IPS DF 6.9 (cell line): ENCODE data around the gene HEG1.

Experiments
- DNase-seq: peaks from one replicate; pipeline ENCODE4 v3.0.0-alpha.2; 2013; ENCODE audit warnings: low read depth, low spot score
- H3K27ac ChIP-seq: one replicate; pipeline ENCODE4 v1.5.1; 2013; ENCODE audit warnings: low read length, control low read depth
- H3K27me3 ChIP-seq: 2 replicates; pipeline ENCODE4 v1.6.1; 2013; ENCODE audit warnings: mild to moderate bottlenecking, low read length; ENCODE audit not compliant: control insufficient read depth, insufficient read depth
- H3K36me3 ChIP-seq: 2 replicates; pipeline ENCODE4 v1.6.1; 2013; ENCODE audit warnings: low read length; ENCODE audit not compliant: control insufficient read depth, insufficient read depth
- H3K4me1 ChIP-seq: 2 replicates; pipeline ENCODE4 v1.6.1; 2013; ENCODE audit warnings: low read length; ENCODE audit not compliant: control insufficient read depth, insufficient read depth
- H3K4me3 ChIP-seq: 2 replicates; pipeline ENCODE4 v1.5.1; 2013; ENCODE audit warnings: mild to moderate bottlenecking, low read length
- H3K9me3 ChIP-seq: 2 replicates; pipeline ENCODE4 v1.6.1; 2013; ENCODE audit warnings: low read length, inconsistent platforms; ENCODE audit not compliant: control insufficient read depth, insufficient read depth
- WGBS: extraction: QIAGEN DNeasy Blood & Tissue Kit; methylation state at CpG from one replicate; pipeline ENCODE4 v1.1.7; 2013; ENCODE audit warnings: mixed read lengths, missing lambda C conversion rate; ENCODE audit not compliant: insufficient read length, insufficient coverage; 5-methylcytosine and 5-hydroxymethylcytosine counted together

HEG1 gene

DNA sequence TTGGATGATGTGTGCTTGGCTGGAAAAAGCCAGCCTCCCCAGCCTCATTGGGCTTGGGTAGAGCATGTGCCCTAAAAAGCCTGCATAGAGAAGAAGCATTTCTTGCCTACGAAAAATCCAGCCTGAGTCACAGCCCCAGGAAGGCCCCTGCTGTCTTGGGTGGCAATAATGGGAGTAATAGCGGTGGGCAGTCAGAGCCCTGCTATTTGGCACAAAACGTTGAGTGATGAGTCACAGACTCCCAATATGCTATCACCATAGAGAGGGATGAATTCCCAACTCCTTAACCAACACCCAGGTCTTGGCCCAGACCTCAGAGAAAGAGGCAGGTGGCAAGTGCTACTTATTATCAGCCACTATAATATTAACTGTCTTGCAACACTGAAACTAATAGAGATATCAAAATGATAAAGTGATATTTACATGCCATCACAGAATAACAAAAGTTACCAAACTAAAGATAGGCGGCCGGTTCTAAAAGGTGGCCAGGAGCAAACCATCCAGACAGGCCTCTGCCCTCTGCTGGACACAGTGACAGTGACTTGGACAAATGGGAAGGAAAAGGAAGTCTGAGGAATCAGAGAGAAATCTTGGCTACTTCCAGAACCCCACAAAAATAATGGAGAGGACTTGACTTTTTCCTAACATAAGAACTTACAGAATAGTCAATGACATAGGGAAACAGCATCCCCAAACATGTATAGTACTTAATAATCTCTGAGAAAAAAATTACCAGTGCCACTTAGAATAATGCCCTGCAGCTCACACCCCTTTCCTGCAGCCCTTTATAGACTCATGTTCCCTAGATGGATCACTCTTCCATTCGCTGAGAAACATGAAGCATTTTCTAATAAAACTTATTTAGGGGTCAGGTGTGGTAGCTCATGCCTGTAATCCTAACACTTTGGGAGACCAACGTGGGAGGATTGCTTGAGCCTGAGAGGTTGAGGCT lies 69.3 kb downstream of the HEG1 start:
- Histone ChIP-seq H3K4me3 (no peak overlapping the region), H3K36me3 (no peaks in the 10 kb centered on the region), H3K27ac (no peak overlapping the region), H3K4me1 (peaks cover 1% of the 10 kb centered on the region; the same call in 1 of the 2 replicates), H3K27me3 (no peaks in the 10 kb centered on the region), H3K9me3 (no peaks in the 10 kb centered on the region)
- no peak for DNase-seq
- WGBS, result no CpG with 5 or more reads among the region's 7 CpGs

DNA sequence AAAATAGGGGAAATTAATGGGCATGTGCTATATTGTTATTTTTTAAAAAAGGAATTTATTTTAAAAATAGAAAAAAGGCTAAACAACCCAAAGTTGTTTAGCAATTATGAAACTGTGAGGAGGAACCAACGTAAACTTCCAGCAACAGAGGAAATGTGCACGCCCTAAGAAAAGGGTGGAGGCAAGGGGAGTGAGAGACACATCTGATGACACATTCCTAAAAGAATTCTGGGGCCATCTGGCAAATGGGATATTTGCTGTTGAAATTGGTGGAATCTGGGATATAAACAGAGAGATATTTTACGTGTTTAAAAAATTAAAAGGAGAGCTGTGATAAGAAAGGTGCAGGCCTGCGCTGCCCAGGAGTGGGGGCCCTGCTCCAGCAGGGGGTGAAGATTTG lies 70.4 kb downstream of the HEG1 start:
- no peaks in the 10 kb centered on the region for H3K4me1 ChIP-seq
- H3K9me3 ChIP-seq, result no peaks in the 10 kb centered on the region
- DNase-seq, result no peak
- H3K4me3 ChIP-seq, result no peak overlapping the region
- WGBS, result 100% methylated on average over 1 of the region's 4 CpGs
- no peaks in the 10 kb centered on the region for H3K36me3 ChIP-seq
- H3K27me3 ChIP-seq, result no peaks in the 10 kb centered on the region
- no peak overlapping the region for H3K27ac ChIP-seq

DNA sequence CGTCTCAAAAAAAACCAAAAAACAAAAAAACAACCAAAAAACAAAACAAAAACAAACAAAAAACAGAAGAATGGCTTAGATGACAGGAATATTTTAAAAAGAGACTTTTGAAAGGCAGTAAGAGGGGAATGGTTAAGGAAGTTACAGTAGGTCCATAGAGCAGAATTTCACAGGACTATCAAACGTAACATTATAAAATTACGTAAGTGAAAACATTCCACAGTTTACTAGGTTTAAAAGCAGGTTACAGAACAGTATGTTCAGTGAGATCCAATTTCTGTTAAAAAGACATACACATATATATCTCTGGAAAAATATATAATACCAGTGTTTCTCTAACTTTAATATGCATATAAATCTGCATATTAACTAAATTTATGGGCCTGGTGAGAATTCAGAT lies 71.0 kb downstream of the HEG1 start:
- Histone ChIP-seq H3K4me3 (no peak overlapping the region), H3K27ac (no peak overlapping the region), H3K4me1 (no peaks in the 10 kb centered on the region), H3K9me3 (no peaks in the 10 kb centered on the region), H3K27me3 (no peaks in the 10 kb centered on the region), H3K36me3 (no peaks in the 10 kb centered on the region)
- WGBS, result no CpG with 5 or more reads among the region's 3 CpGs
- no peak for DNase-seq

DNA sequence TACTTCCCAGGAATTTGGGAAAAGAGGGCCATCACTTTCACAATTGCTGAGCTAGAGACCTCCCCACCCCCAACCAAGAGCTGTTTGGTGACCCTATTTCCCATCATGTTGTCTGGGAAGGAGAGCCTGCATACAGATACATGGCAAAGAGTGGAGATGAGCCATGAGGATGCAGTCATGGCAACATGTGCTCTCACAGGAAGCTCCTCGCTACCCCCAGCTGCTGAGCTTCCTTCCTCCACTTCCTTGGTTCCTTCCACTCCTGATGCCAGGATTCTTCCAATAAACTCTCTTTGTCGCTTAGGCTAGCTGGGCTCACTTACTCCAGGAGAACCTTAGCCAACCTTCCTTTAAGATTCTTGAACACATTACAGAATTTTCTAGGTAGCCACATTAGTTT lies 72.9 kb downstream of the HEG1 start:
- Histone ChIP-seq H3K4me1 (no peaks in the 10 kb centered on the region), H3K27me3 (no peaks in the 10 kb centered on the region), H3K9me3 (no peaks in the 10 kb centered on the region), H3K4me3 (no peak overlapping the region), H3K27ac (no peak overlapping the region), H3K36me3 (no peaks in the 10 kb centered on the region)
- no CpG with 5 or more reads among the region's 2 CpGs for WGBS
- DNase-seq, result no peak

DNA sequence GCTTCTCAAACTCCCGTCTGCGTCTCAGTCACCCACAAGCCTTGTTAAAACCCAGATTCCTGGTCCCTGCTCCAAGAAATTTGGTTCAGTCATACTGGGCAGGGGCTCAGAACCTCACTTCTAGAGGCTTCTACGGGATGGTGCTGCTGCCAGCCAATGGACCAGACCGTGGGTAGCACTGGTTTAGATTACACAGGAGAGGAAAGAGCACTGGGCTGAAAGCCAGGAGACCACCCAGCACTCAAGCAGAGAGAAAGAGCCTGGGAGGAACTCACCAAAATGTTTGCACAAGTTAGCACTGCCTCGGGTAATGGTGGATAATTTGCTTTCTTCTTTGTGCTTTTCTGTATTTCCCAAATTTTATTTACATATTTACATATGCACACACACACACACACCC lies 74.3 kb downstream of the HEG1 start:
- Histone ChIP-seq H3K4me3 (no peak overlapping the region), H3K9me3 (no peaks in the 10 kb centered on the region), H3K27me3 (no peaks in the 10 kb centered on the region), H3K36me3 (no peaks in the 10 kb centered on the region), H3K4me1 (no peaks in the 10 kb centered on the region), H3K27ac (no peak overlapping the region)
- no CpG with 5 or more reads among the region's 5 CpGs for WGBS
- no peak for DNase-seq

DNA sequence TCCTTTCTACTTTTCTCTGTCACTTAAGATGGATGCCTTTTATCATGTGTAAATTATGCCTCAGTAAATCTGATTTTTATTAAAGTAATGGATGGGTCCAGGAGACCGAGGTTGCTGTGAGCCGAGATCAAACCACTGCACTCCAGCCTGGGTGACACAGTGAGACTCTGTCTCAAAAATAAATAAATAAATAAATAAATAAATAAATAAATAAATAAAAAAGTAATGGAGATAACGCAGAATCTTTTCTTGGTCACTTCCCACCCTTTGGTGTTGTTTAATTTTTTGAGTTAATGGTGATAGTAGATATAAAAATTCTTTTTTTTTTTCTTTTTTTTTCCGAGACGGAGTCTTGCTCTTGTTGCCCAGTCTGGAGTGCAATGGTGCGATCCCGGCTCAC lies 77.2 kb downstream of the HEG1 start:
- Histone ChIP-seq H3K36me3 (no peaks in the 10 kb centered on the region), H3K27me3 (no peaks in the 10 kb centered on the region), H3K4me1 (no peaks in the 10 kb centered on the region), H3K9me3 (no peaks in the 10 kb centered on the region), H3K27ac (no peak overlapping the region), H3K4me3 (no peak overlapping the region)
- DNase-seq, result no peak
- WGBS, result no CpG with 5 or more reads among the region's 7 CpGs

DNA sequence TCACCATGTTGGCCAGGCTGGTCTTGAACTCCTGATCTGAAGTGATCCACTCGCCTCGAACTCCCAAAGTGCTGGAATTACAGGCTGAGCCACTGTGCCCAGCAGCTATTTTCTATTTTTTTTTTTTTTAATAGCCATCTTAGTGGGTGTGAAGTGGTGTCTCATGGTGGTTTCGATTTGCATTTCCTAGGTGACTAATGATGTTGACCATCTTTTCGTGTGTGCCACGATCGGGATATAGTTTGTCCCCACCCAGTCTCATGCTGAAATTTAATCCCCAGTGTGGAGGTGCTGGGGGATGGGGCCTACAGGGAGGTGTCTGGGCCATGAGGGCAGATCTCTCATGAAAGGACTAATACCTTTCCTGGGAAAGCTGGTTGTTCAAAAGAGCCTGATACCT lies 79.4 kb downstream of the HEG1 start:
- H3K27ac ChIP-seq, result no peak overlapping the region
- H3K4me3 ChIP-seq, result no peak overlapping the region
- no peaks in the 10 kb centered on the region for H3K36me3 ChIP-seq
- H3K27me3 ChIP-seq, result no peaks in the 10 kb centered on the region
- no peaks in the 10 kb centered on the region for H3K9me3 ChIP-seq
- no peak for DNase-seq
- WGBS, result no CpG with 5 or more reads among the region's 6 CpGs
- H3K4me1 ChIP-seq, result no peaks in the 10 kb centered on the region

DNA sequence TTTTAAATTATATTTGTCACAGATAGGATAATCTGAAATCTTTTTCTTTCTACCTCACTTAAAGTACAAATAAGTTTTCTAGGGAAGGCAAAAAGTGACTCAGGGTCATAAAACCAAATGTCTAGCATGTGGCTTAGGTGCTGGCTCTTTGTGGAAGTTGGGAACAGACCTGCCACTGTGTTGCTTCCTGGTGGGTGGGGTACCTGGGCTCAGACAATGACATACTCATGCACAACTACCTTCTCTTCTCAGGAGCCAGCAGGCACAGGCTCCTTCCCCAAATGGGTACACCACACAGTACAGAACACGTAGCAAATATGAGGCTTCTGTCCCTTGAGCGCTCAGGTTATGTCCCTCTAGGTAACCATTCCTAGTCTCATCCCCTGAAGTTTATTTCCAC lies 81.1 kb downstream of the HEG1 start:
- DNase-seq, result no peak
- no CpG with 5 or more reads among the region's 2 CpGs for WGBS
- H3K27ac ChIP-seq, result no peak overlapping the region
- no peaks in the 10 kb centered on the region for H3K36me3 ChIP-seq
- no peaks in the 10 kb centered on the region for H3K4me1 ChIP-seq
- H3K9me3 ChIP-seq, result no peaks in the 10 kb centered on the region
- H3K27me3 ChIP-seq, result no peaks in the 10 kb centered on the region
- no peak overlapping the region for H3K4me3 ChIP-seq

DNA sequence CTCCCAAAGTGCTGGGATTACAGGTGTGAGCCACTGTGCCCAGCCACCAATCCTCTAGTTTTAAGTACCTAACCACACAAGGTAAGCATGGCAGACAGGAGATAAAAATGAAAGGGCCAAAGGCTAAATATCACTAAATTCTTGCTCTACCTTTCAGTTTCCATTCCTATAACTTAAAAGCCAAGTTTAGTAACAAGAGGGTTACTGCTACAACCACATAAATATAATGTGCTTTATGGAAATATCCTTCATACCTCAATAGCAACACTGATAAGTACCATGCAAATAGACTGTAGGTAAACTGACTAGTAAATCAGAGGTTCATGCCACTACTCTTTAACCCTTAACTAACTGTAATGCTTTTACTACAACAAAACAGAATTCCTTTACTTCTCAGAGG lies 82.5 kb downstream of the HEG1 start:
- Histone ChIP-seq H3K4me1 (no peaks in the 10 kb centered on the region), H3K36me3 (no peaks in the 10 kb centered on the region), H3K27ac (no peak overlapping the region), H3K27me3 (no peaks in the 10 kb centered on the region), H3K9me3 (no peaks in the 10 kb centered on the region), H3K4me3 (no peak overlapping the region)
- no peak for DNase-seq

DNA sequence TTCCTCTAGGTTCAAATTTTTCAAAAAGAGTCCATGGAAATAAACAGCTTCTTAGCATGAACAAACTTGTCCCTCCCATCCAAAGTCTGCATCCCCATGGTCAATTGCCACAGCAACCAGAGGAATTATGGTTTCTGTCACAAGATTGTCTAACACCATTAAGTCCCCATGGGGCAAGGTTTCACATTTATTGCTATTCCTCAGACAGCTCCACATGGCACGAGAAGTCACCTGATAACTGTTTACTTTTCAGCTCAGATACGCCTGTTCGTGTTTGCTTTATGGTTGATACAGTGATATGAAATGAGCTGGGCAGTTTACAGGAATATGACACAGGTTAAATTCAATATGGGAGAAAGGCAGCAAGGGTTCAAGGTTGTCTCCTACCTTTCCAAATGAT lies 83.3 kb downstream of the HEG1 start:
- H3K9me3 ChIP-seq, result no peaks in the 10 kb centered on the region
- H3K4me3 ChIP-seq, result no peak overlapping the region
- H3K27me3 ChIP-seq, result no peaks in the 10 kb centered on the region
- H3K27ac ChIP-seq, result no peak overlapping the region
- no peaks in the 10 kb centered on the region for H3K4me1 ChIP-seq
- DNase-seq, result no peak
- WGBS, result no CpG with 5 or more reads among the region's 3 CpGs
- H3K36me3 ChIP-seq, result no peaks in the 10 kb centered on the region
